Activated B cell treated with CpG ODN at 0.5 μM for 24 hours (primary cell): ENCODE data around the gene ALDH2. TPM values are rescaled to one million over a fixed set of nuclear protein-coding genes. Genes with fewer than 3 reads are reported as not detected.
"Not testable (repeated sequence)": the region's sequence is repeated elsewhere in the genome, so short reads cannot be mapped to it uniquely, and the experiment has no call there.

Experiments
- ATAC-seq: fragments of 200-7000 bp; cut with Tn5 transposase; one replicate; pipeline ENCODE4 v1.10.0; 2021; ENCODE audit warnings: low read depth, mild to moderate bottlenecking, moderate library complexity
- CTCF ChIA-PET: fragments of 350-600 bp; sonication (Branson Sonifier 250); formaldehyde crosslinking; loops from one replicate; lab custom pipeline; 2021; ENCODE audit warnings: antibody characterized with exemption; lab: Charles Lee
- POLR2A ChIA-PET: fragments of 350-600 bp; sonication (Branson Sonifier 250); formaldehyde crosslinking; loops from one replicate; lab custom pipeline; 2021; ENCODE audit warnings: antibody characterized with exemption; lab: Charles Lee
- DNase-seq: peaks from one replicate; pipeline ENCODE4 v3.0.0; 2022
- H3K27ac Mint-ChIP-seq: one replicate; pipeline ENCODE4 v1.8.0; 2020; ENCODE audit warnings: mixed read lengths
- H3K27me3 Mint-ChIP-seq: one replicate; pipeline ENCODE4 v1.8.0; 2021; ENCODE audit warnings: mixed read lengths
- H3K36me3 Mint-ChIP-seq: one replicate; pipeline ENCODE4 v1.8.0; 2021; ENCODE audit warnings: low read depth, mixed read lengths
- H3K4me1 Mint-ChIP-seq: one replicate; pipeline ENCODE4 v1.8.0; 2021; ENCODE audit warnings: mixed read lengths
- H3K4me3 Mint-ChIP-seq: one replicate; pipeline ENCODE4 v1.8.0; 2020; ENCODE audit warnings: mild to moderate bottlenecking, mixed read lengths
- H3K9me3 Mint-ChIP-seq: one replicate; pipeline ENCODE4 v1.8.0; 2020; ENCODE audit warnings: mixed read lengths
- intact Hi-C: fragments of 100-400 bp; cut with micrococcal nuclease; formaldehyde crosslinking; loops from one replicate; pipeline ENCODE4 v1.15.1; 2024
- total RNA-seq: library from RNA; stranded (reverse); gene quantifications from 2 replicates; pipeline ENCODE4 v1.2.3, GENCODE V29; 2022
- TF ChIP-seq, protein P1 (sequence below): fragments of 200-600 bp; IDR thresholded peaks from one replicate; pipeline ENCODE4 v1.8.0; 2022; ENCODE audit warnings: antibody characterized with exemption, mild to moderate bottlenecking

The ALDH2 gene
- total RNA-seq, 1 donor from 2014 or later: 36.0 TPM

DNA sequence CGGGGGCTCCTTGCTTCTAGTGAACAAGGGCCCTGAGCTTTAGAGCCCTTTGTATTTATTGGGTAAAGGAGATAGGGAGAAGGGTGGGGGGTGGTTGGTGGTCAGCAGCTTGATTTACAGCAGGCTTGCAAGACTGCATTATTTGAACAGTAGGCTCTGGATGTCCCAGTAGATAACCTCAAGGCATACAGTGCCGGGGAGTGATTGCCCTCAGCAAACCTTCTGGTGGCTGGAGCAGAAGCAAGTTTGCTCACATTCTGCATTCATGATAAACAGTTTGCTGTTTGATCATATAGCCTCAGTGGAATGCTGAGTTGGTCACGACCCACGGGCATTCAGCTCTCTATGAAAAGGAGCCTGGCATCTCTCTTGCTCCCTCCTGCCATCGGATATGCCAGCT lies 58.8 kb downstream of the ALDH2 start:
- Mint-ChIP-seq H3K4me3 (no peak overlapping the region), H3K9me3 (peaks cover 2% of the 10 kb centered on the region), H3K27me3 (peaks cover 15% of the 10 kb centered on the region), H3K27ac (no peak overlapping the region), H3K4me1 (no peaks in the 10 kb centered on the region), H3K36me3 (no peaks in the 10 kb centered on the region)
- POLR2A ChIA-PET: no interaction called here
- ATAC-seq: no peak
- TF ChIP-seq, protein P1, sequence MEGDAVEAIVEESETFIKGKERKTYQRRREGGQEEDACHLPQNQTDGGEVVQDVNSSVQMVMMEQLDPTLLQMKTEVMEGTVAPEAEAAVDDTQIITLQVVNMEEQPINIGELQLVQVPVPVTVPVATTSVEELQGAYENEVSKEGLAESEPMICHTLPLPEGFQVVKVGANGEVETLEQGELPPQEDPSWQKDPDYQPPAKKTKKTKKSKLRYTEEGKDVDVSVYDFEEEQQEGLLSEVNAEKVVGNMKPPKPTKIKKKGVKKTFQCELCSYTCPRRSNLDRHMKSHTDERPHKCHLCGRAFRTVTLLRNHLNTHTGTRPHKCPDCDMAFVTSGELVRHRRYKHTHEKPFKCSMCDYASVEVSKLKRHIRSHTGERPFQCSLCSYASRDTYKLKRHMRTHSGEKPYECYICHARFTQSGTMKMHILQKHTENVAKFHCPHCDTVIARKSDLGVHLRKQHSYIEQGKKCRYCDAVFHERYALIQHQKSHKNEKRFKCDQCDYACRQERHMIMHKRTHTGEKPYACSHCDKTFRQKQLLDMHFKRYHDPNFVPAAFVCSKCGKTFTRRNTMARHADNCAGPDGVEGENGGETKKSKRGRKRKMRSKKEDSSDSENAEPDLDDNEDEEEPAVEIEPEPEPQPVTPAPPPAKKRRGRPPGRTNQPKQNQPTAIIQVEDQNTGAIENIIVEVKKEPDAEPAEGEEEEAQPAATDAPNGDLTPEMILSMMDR: no peak
- CTCF ChIA-PET: no interaction called here
- intact Hi-C loops: no loop called here
- DNase-seq: no peak

DNA sequence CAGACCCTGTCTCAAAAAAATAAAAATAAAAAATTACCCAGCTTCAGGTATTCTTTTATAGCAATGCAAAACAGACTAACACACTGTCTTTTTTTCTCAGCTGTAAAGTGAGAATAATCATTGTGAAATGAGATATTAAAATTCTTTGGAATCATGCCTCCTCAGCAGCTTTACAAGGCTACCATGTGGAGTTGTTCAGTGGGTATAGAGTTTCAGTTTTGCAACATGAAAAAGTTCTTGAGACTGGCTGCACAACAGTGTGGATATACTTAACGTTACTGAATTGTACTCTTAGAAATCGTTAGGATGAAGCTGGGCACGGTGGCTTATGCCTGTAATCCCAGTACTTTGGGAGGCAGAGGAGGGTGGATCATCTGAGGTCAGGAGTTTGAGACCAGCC lies 59.6 kb downstream of the ALDH2 start:
- H3K9me3 Mint-ChIP-seq: peaks cover 1% of the 10 kb centered on the region
- no peak overlapping the region for H3K4me3 Mint-ChIP-seq
- TF ChIP-seq, protein P1: no peak
- no peaks in the 10 kb centered on the region for H3K36me3 Mint-ChIP-seq
- H3K27ac Mint-ChIP-seq: no peak overlapping the region
- CTCF ChIA-PET: interaction anchor here (0.9 kb wide), 1 partner anchor 14 kb away, joined by 4 read pairs; no protein-coding TSS in a partner anchor
- ATAC-seq (no peak), DNase-seq (no peak)
- H3K4me1 Mint-ChIP-seq: no peaks in the 10 kb centered on the region
- peaks cover 10% of the 10 kb centered on the region for H3K27me3 Mint-ChIP-seq
- POLR2A ChIA-PET: interaction anchor here (0.6 kb wide), 2 partner anchors 274 to 308 kb away, joined by 3 to 6 read pairs; no protein-coding TSS in a partner anchor
- intact Hi-C loops: no loop called here

DNA sequence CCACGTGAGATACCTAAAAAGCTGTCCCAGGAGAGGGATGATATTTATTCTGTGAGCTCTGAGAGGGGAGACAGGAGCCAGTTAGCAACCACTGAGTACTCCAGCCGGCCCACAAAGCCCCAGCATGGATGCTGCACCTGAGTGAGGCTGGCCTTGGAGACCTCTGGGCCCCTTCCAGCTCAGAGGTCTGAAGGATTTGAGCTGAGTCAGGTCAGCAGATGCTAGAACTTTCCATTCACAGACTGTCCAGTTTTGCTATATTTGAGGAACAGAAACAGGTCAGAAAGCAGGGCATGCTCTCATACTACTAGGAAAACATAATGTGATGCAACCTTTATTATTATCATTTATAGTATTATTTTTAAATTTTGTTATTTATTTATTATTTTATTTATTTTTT lies 60.3 kb downstream of the ALDH2 start:
- Mint-ChIP-seq H3K27me3 (peaks cover 9% of the 10 kb centered on the region), H3K4me1 (no peaks in the 10 kb centered on the region), H3K36me3 (no peaks in the 10 kb centered on the region), H3K9me3 (no peaks in the 10 kb centered on the region), H3K4me3 (no peak overlapping the region), H3K27ac (no peak overlapping the region)
- no peak for DNase-seq
- TF ChIP-seq, protein P1: no peak
- ChIA-PET POLR2A (interaction anchor here (0.6 kb wide), 2 partner anchors 63 to 273 kb away, joined by 3 to 4 read pairs; no protein-coding TSS in a partner anchor), CTCF (interaction anchor here (0.9 kb wide), 1 partner anchor 14 kb away, joined by 4 read pairs; no protein-coding TSS in a partner anchor)
- ATAC-seq: no peak
- intact Hi-C loops: no loop called here

DNA sequence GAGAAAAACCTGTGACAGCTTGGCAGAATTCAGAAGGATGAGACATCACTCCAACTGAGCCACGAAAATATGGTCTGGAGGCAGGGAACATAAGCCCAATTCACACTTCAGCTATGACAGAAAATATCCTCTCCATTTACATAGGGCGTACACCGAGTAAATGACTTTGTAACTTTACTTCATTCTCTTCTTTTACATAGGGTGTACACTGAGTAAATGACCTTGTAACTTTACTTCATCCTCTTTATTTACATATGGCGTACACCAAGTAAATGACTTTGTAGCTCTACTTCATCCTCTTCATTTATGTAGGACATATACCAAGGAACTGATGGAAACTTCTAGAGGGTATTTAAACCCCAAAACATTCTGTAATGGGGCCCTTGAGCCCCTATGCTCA lies 61.2 kb downstream of the ALDH2 start:
- Mint-ChIP-seq H3K27ac (no peak overlapping the region), H3K4me3 (no peak overlapping the region), H3K4me1 (no peaks in the 10 kb centered on the region), H3K27me3 (peaks cover 9% of the 10 kb centered on the region), H3K36me3 (no peaks in the 10 kb centered on the region), H3K9me3 (no peaks in the 10 kb centered on the region)
- TF ChIP-seq, protein P1: no peak
- DNase-seq (no peak), ATAC-seq (no peak)
- intact Hi-C loops: no loop called here
- POLR2A ChIA-PET: interaction anchor here (0.6 to 1.6 kb wide), 2 partner anchors 14 to 64 kb away, joined by 3 to 4 read pairs; partner anchors contain the start of gene MAPKAPK5
- CTCF ChIA-PET: no interaction called here

DNA sequence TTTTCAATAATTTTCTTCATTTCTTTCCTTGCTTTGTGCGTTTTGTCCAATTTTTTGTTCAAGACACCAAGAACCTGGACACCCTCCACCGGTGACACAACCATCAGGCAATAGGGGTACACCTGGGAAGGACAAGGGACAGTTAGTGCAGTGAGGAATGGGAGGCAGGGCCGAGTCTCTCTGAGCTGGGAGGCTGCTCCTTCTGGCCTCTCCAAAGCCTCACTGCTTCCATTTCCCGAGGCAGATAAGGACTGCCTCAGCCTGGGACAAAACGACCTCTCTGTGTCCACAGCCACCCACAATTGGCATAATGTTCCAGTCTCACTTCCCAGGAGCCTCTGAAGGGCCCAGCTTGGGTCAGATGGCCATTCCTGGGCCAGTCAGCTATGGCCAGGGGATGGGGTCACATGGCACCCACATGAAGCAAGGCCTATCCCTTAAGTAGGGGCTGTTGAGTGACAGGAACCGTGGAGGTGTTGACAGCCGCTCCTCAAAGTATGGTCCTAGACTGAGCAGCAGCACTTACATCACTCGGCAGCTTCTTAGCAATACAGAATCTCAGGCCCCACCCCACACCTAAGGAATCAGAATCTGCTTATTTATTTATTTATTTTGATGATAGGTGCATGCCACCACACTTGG lies 61.7 kb downstream of the ALDH2 start:
- Mint-ChIP-seq H3K4me3 (no peak overlapping the region), H3K4me1 (no peaks in the 10 kb centered on the region), H3K36me3 (no peaks in the 10 kb centered on the region), H3K27me3 (peaks cover 4% of the 10 kb centered on the region), H3K9me3 (no peaks in the 10 kb centered on the region), H3K27ac (no peak overlapping the region)
- intact Hi-C loops: no loop called here
- ATAC-seq (no peak), DNase-seq (no peak)
- POLR2A ChIA-PET: interaction anchor here (1.6 kb wide), 1 partner anchor 14 kb away, joined by 3 read pairs; the partner anchor contains the start of gene MAPKAPK5
- TF ChIP-seq, protein P1: no peak
- CTCF ChIA-PET: no interaction called here

DNA sequence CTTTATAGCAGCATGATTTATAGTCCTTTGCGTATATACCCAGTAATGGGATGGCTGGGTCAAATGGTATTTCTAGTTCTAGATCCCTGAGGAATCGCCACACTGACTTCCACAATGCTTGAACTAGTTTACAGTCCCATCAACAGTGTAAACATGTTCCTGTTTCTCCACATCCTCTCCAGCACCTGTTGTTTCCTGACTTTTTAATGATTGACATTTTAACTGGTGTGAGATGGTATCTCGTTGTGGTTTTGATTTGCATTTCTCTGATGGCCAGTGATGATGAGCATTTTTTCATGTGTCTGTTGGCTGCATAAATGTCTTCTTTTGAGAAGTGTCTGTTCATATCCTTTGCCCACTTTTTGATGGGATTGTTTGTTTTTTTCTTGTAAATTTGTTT lies 62.9 kb downstream of the ALDH2 start:
- ATAC-seq, POLR2A ChIA-PET, CTCF ChIA-PET, H3K4me3 Mint-ChIP-seq, H3K27me3 Mint-ChIP-seq, H3K36me3 Mint-ChIP-seq, DNase-seq, intact Hi-C loops, H3K9me3 Mint-ChIP-seq, H3K27ac Mint-ChIP-seq, H3K4me1 Mint-ChIP-seq: not testable (repeated sequence)

DNA sequence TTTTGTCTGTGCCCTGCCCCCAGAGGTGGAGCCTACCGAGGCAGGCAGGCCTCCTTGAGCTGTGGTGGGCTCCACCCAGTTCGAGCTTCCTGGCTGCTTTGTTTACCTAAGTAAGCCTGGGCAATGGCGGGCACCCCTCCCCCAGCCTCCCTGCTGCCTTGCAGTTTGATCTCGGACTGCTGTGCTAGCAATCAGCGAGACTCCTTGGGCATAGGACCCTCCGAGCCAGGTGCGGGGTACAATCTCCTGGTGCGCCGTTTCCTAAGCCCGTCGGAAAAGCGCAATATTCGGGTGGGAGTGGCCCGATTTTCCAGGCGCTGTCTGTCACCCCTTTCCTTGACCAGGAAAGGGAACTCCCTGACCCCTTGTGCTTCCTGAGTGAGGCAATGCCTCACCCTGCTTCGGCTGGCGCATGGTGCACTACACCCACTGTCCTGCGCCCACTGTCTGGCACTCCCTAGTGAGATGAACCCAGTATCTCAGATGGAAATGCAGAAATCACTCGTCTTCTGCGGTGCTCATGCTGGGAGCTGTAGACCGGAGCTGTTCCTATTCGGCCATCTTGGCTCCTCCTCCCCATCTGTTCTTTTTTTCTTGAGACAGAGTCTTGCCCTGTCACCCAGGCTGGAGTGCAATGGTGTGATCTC lies 68.1 kb downstream of the ALDH2 start:
- ATAC-seq, intact Hi-C loops, H3K9me3 Mint-ChIP-seq, CTCF ChIA-PET, H3K27ac Mint-ChIP-seq, H3K27me3 Mint-ChIP-seq, DNase-seq, H3K4me3 Mint-ChIP-seq, H3K4me1 Mint-ChIP-seq, POLR2A ChIA-PET: not testable (repeated sequence)
- H3K36me3 Mint-ChIP-seq: peaks cover 17% of the 10 kb centered on the region
